K562 treated with DMSO at 1 percent for 12 hours (cell line): ENCODE results near the gene SPN. TPM values are rescaled to one million over a fixed set of nuclear protein-coding genes. Genes with fewer than 3 reads are reported as not detected.

Experiments used
- total RNA-seq: library from RNA; unstranded; fragments of 300-600 nt; gene quantifications from 2 replicates; pipeline ENCODE4 v1.2.3, GENCODE V29; 2022; ENCODE audit not compliant: insufficient read depth

The SPN gene
- total RNA-seq = 43.8 and 109 TPM in 2 replicates

GRCh38 chr16:29663016-29663806 is at the start of gene SPN:
Gene SPN (plus strand): TSS chr16:29663247. CDS start chr16:29663729, 482 bp downstream.

GRCh38 chr16:29678691-29679267 is 15.7 kb downstream of the SPN start, which contains the start of gene QPRT:
Gene QPRT (plus strand): TSS chr16:29679180. CDS start chr16:29679198, 18 bp downstream.

Other genes with a start within 250 kb of the SPN start
- 13.0 and 16.6 TPM in 2 replicates for gene BOLA2, start 208.9 kb upstream of the SPN start, total RNA-seq
- 35.2 and 49.6 TPM in 2 replicates for gene SLX1B, start 208.7 kb upstream of the SPN start, total RNA-seq
- 16.1 and 17.2 TPM in 2 replicates for gene SULT1A4, start 203.3 kb upstream of the SPN start, total RNA-seq
- 9.1 and 29.3 TPM in 2 replicates for gene NPIPB12, start 156.8 kb upstream of the SPN start, total RNA-seq
- 174 TPM in 2 replicates for gene QPRT, start 15.9 kb downstream of the SPN start, total RNA-seq
- gene C16orf54, start 82.7 kb downstream of the SPN start, total RNA-seq = not detected in 2 replicates
- not detected in 2 replicates for gene ZG16, start 115.0 kb downstream of the SPN start, total RNA-seq
- gene KIF22, start 127.5 kb downstream of the SPN start, total RNA-seq = 116 and 135 TPM in 2 replicates
- 261 and 270 TPM in 2 replicates for gene MAZ, start 143.3 kb downstream of the SPN start, total RNA-seq
- 0.38 and 1.3 TPM in 2 replicates for gene PRRT2, start 148.9 kb downstream of the SPN start, total RNA-seq
- 36.1 and 48.1 TPM in 2 replicates for gene PAGR1, start 152.9 kb downstream of the SPN start, total RNA-seq
- 4.6 TPM in 2 replicates for gene MVP, start 157.2 kb downstream of the SPN start, total RNA-seq
- gene CDIPT, start 200.0 kb downstream of the SPN start, total RNA-seq = 87.8 and 89.1 TPM in 2 replicates
- 2.8 and 3.6 TPM in 2 replicates for gene SEZ6L2, start 236.3 kb downstream of the SPN start, total RNA-seq
- not detected in 2 replicates for gene ASPHD1, start 237.2 kb downstream of the SPN start, total RNA-seq